ENCODE data around the gene DCLK1. TPM values are rescaled to one million over a fixed set of nuclear protein-coding genes. Genes with fewer than 3 reads are reported as not detected.

Gene DCLK1
- total RNA-seq, 4 donors from 2014 or later, result 11.9 to 26.4 (median 15.5) TPM

GRCh38 chr13:36006347-36006746 lies 124.8 kb downstream of the DCLK1 start:
- Histone ChIP-seq H3K27ac (no peak overlapping the region), H3K4me3 (replicated peaks in 1 of 3) (no peak overlapping the region), H3K9me3 (no peaks in the 10 kb centered on the region), H3K27me3 (no peaks in the 10 kb centered on the region), H3K36me3 (no peaks in the 10 kb centered on the region), H3K4me1 (no peaks in the 10 kb centered on the region)
- intact Hi-C loops (cut with DNase I), result no loop called here
- TF ChIP-seq POLR2A (IDR thresholded peaks at IDR 0.05), result no peak
- TF ChIP-seq CTCF (IDR thresholded peaks at IDR 0.05), result no peak
- DNase-seq, result no peak
- 40 to 44% methylated on average over 4 of the region's 4 CpGs for WGBS, 2 donors

- Histone ChIP-seq H3K27me3 (no peaks in the 10 kb centered on the region), H3K27ac (no peak overlapping the region), H3K4me3 (replicated peaks in 1 of 3) (no peak overlapping the region), H3K36me3 (no peaks in the 10 kb centered on the region), H3K4me1 (no peaks in the 10 kb centered on the region), H3K9me3 (no peaks in the 10 kb centered on the region)
- DNase-seq, result no peak
- intact Hi-C loops (cut with DNase I), result no loop called here
- WGBS, 2 donors, result 87 to 90% methylated on average over 2 of the region's 2 CpGs
- no peak for TF ChIP-seq CTCF (IDR thresholded peaks at IDR 0.05)
- no peak for TF ChIP-seq POLR2A (IDR thresholded peaks at IDR 0.05)
Observed at GRCh38 chr13:36001561-36001960, 129.6 kb downstream of the DCLK1 start.

GRCh38 chr13:36000028-36000427 lies 131.2 kb downstream of the DCLK1 start:
- Histone ChIP-seq H3K4me1 (no peaks in the 10 kb centered on the region), H3K36me3 (no peaks in the 10 kb centered on the region), H3K9me3 (no peaks in the 10 kb centered on the region), H3K27me3 (no peaks in the 10 kb centered on the region), H3K27ac (no peak overlapping the region), H3K4me3 (replicated peaks in 1 of 3) (no peak overlapping the region)
- DNase-seq, result no peak
- TF ChIP-seq CTCF (IDR thresholded peaks at IDR 0.05) (no peak), POLR2A (IDR thresholded peaks at IDR 0.05) (no peak)
- intact Hi-C loops (cut with DNase I), result no loop called here
- 81 to 88% methylated on average over 2 of the region's 2 CpGs for WGBS, 2 donors

- WGBS, 2 donors, result 87 to 90% methylated on average over 3 of the region's 3 CpGs
- intact Hi-C loops (cut with DNase I), result no loop called here
- no peak for DNase-seq
Observed at GRCh38 chr13:35996360-35996759, 134.8 kb downstream of the DCLK1 start.

GRCh38 chr13:35995136-35995535 lies 136.0 kb downstream of the DCLK1 start:
- Histone ChIP-seq H3K27me3 (no peaks in the 10 kb centered on the region), H3K9me3 (no peaks in the 10 kb centered on the region), H3K4me3 (replicated peaks in 1 of 3) (no peak overlapping the region), H3K36me3 (no peaks in the 10 kb centered on the region), H3K4me1 (no peaks in the 10 kb centered on the region), H3K27ac (no peak overlapping the region)
- DNase-seq, result no peak
- WGBS, 2 donors, result 71 to 93% methylated on average over 2 of the region's 2 CpGs
- intact Hi-C loops (cut with DNase I), result no loop called here
- TF ChIP-seq CTCF (IDR thresholded peaks at IDR 0.05) (no peak), POLR2A (IDR thresholded peaks at IDR 0.05) (no peak)

More at GRCh38 chr13:35996360-35996759, 134.8 kb downstream of the DCLK1 start:
- H3K4me3 ChIP-seq (replicated peaks in 1 of 3), result no peak overlapping the region
- no peak overlapping the region for H3K27ac ChIP-seq
- no peaks in the 10 kb centered on the region for H3K9me3 ChIP-seq
- no peaks in the 10 kb centered on the region for H3K27me3 ChIP-seq
- TF ChIP-seq CTCF (IDR thresholded peaks at IDR 0.05) (no peak), POLR2A (IDR thresholded peaks at IDR 0.05) (no peak)
- no peaks in the 10 kb centered on the region for H3K4me1 ChIP-seq
- no peaks in the 10 kb centered on the region for H3K36me3 ChIP-seq
